HEK293 (cell line): Measurements from ENCODE around the gene GALNS.

ENCODE experiments used
- OVOL3 ChIP-seq: fragments of 450-650 bp; formaldehyde crosslinking; IDR thresholded peaks from 2 replicates; pipeline ENCODE4 v1.5.1; 2016; ENCODE audit warnings: missing biosample characterization, missing genetic modification characterization
- ZBTB17 ChIP-seq: fragments of 450-650 bp; formaldehyde crosslinking; IDR thresholded peaks from 2 replicates; pipeline ENCODE4 v1.5.1; 2016; ENCODE audit warnings: missing biosample characterization, missing genetic modification characterization
- ZNF350 ChIP-seq: fragments of 450-650 bp; formaldehyde crosslinking; IDR thresholded peaks from 2 replicates; pipeline ENCODE4 v1.5.0; 2017; ENCODE audit warnings: missing biosample characterization, mild to moderate bottlenecking, missing genetic modification characterization
- ZNF501 ChIP-seq: fragments of 450-650 bp; formaldehyde crosslinking; IDR thresholded peaks from 2 replicates; pipeline ENCODE4 v1.5.1; 2016; ENCODE audit warnings: missing biosample characterization, missing genetic modification characterization
- ZNF558 ChIP-seq: fragments of 450-650 bp; formaldehyde crosslinking; IDR thresholded peaks from 2 replicates; pipeline ENCODE4 v1.5.1; 2016; ENCODE audit warnings: missing biosample characterization, missing genetic modification characterization
- ZNF624 ChIP-seq: fragments of 450-650 bp; formaldehyde crosslinking; IDR thresholded peaks from 2 replicates; pipeline ENCODE4 v1.5.1; 2017; ENCODE audit warnings: missing biosample characterization, missing genetic modification characterization
- ZNF660 ChIP-seq: fragments of 450-650 bp; IDR thresholded peaks from 2 replicates; pipeline ENCODE4 v1.5.1; 2018; ENCODE audit warnings: missing biosample characterization, mild to moderate bottlenecking, missing genetic modification characterization
- ZNF707 ChIP-seq: fragments of 450-650 bp; formaldehyde crosslinking; IDR thresholded peaks from 2 replicates; pipeline ENCODE4 v1.5.1; 2016; ENCODE audit warnings: missing biosample characterization, missing genetic modification characterization
- ZNF792 ChIP-seq: fragments of 450-650 bp; formaldehyde crosslinking; IDR thresholded peaks from 2 replicates; pipeline ENCODE4 v1.5.1; 2016; ENCODE audit warnings: missing biosample characterization, missing genetic modification characterization
- TF ChIP-seq, protein P1 (sequence below): fragments of 450-650 bp; formaldehyde crosslinking; IDR thresholded peaks from 2 replicates; pipeline ENCODE4 v1.5.1; 2016; ENCODE audit warnings: missing biosample characterization, missing genetic modification characterization
- TF ChIP-seq, protein P2 (sequence below): fragments of 450-650 bp; formaldehyde crosslinking; IDR thresholded peaks from 2 replicates; pipeline ENCODE4 v1.5.1; 2017; ENCODE audit warnings: missing biosample characterization, missing genetic modification characterization
- TF ChIP-seq, protein P3 (sequence below): fragments of 450-650 bp; formaldehyde crosslinking; IDR thresholded peaks from 2 replicates; pipeline ENCODE4 v1.5.1; 2016; ENCODE audit warnings: missing biosample characterization, missing genetic modification characterization, low read depth
- TF ChIP-seq, protein P4 (sequence below): fragments of 450-650 bp; formaldehyde crosslinking; IDR thresholded peaks from 2 replicates; pipeline ENCODE4 v1.5.1; 2016; ENCODE audit warnings: missing biosample characterization, missing genetic modification characterization
- TF ChIP-seq, protein P5 (sequence below): fragments of 450-650 bp; formaldehyde crosslinking; IDR thresholded peaks from 2 replicates; pipeline ENCODE4 v1.5.1; 2016; ENCODE audit warnings: missing biosample characterization, missing genetic modification characterization, low read depth

DNA sequence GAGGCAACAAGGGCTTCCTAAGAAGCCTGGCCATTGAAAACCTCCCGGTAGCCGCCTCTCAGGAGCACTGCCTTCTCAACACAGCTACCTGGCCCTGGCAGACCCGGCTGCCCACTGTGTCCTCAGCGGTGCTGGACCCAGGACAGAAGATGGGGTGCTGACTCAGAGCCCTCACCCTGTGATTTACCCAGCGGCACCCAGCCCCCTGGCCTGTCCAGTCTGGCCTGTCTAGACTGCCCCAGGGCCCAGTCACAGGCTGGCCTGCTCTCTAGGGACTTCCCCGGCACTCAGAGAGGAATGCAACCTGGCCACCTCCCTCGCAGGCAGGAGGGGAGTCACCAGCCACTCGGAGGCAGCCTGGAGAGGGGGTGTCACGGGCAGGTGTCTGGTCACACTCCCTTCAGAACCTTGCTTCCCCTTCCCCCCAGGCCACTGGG, 91.8 kb downstream of the GALNS start:
- TF ChIP-seq, protein P1, sequence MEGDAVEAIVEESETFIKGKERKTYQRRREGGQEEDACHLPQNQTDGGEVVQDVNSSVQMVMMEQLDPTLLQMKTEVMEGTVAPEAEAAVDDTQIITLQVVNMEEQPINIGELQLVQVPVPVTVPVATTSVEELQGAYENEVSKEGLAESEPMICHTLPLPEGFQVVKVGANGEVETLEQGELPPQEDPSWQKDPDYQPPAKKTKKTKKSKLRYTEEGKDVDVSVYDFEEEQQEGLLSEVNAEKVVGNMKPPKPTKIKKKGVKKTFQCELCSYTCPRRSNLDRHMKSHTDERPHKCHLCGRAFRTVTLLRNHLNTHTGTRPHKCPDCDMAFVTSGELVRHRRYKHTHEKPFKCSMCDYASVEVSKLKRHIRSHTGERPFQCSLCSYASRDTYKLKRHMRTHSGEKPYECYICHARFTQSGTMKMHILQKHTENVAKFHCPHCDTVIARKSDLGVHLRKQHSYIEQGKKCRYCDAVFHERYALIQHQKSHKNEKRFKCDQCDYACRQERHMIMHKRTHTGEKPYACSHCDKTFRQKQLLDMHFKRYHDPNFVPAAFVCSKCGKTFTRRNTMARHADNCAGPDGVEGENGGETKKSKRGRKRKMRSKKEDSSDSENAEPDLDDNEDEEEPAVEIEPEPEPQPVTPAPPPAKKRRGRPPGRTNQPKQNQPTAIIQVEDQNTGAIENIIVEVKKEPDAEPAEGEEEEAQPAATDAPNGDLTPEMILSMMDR (tag by site-specific recombination), result no peak
- TF ChIP-seq ZBTB17 (tag by site-specific recombination) (no peak), ZNF501 (tag by site-specific recombination) (no peak), ZNF707 (tag by site-specific recombination) (no peak), ZNF350 (no peak), ZNF792 (tag by site-specific recombination) (no peak), ZNF624 (tag by site-specific recombination) (no peak), ZNF660 (tag by site-specific recombination) (no peak), ZNF558 (tag by site-specific recombination) (no peak), OVOL3 (tag by site-specific recombination) (no peak)
- TF ChIP-seq, protein P2, sequence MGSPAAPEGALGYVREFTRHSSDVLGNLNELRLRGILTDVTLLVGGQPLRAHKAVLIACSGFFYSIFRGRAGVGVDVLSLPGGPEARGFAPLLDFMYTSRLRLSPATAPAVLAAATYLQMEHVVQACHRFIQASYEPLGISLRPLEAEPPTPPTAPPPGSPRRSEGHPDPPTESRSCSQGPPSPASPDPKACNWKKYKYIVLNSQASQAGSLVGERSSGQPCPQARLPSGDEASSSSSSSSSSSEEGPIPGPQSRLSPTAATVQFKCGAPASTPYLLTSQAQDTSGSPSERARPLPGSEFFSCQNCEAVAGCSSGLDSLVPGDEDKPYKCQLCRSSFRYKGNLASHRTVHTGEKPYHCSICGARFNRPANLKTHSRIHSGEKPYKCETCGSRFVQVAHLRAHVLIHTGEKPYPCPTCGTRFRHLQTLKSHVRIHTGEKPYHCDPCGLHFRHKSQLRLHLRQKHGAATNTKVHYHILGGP (tag by site-specific recombination), result no peak
- TF ChIP-seq, protein P3, sequence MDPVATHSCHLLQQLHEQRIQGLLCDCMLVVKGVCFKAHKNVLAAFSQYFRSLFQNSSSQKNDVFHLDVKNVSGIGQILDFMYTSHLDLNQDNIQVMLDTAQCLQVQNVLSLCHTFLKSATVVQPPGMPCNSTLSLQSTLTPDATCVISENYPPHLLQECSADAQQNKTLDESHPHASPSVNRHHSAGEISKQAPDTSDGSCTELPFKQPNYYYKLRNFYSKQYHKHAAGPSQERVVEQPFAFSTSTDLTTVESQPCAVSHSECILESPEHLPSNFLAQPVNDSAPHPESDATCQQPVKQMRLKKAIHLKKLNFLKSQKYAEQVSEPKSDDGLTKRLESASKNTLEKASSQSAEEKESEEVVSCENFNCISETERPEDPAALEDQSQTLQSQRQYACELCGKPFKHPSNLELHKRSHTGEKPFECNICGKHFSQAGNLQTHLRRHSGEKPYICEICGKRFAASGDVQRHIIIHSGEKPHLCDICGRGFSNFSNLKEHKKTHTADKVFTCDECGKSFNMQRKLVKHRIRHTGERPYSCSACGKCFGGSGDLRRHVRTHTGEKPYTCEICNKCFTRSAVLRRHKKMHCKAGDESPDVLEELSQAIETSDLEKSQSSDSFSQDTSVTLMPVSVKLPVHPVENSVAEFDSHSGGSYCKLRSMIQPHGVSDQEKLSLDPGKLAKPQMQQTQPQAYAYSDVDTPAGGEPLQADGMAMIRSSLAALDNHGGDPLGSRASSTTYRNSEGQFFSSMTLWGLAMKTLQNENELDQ (tag by site-specific recombination), result no peak
- TF ChIP-seq, protein P4, sequence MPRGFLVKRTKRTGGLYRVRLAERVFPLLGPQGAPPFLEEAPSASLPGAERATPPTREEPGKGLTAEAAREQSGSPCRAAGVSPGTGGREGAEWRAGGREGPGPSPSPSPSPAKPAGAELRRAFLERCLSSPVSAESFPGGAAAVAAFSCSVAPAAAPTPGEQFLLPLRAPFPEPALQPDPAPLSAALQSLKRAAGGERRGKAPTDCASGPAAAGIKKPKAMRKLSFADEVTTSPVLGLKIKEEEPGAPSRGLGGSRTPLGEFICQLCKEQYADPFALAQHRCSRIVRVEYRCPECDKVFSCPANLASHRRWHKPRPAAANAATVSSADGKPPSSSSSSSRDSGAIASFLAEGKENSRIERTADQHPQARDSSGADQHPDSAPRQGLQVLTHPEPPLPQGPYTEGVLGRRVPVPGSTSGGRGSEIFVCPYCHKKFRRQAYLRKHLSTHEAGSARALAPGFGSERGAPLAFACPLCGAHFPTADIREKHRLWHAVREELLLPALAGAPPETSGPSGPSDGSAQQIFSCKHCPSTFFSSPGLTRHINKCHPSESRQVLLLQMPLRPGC (tag by site-specific recombination), result no peak
- TF ChIP-seq, protein P5, sequence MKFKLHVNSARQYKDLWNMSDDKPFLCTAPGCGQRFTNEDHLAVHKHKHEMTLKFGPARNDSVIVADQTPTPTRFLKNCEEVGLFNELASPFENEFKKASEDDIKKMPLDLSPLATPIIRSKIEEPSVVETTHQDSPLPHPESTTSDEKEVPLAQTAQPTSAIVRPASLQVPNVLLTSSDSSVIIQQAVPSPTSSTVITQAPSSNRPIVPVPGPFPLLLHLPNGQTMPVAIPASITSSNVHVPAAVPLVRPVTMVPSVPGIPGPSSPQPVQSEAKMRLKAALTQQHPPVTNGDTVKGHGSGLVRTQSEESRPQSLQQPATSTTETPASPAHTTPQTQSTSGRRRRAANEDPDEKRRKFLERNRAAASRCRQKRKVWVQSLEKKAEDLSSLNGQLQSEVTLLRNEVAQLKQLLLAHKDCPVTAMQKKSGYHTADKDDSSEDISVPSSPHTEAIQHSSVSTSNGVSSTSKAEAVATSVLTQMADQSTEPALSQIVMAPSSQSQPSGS (tag by site-specific recombination), result no peak
